B cell (primary cell): ENCODE data around the gene CST7.

Experiments used
- CTCF ChIP-seq: fragments of 200-600 bp; IDR thresholded peaks from one replicate; pipeline ENCODE4 v1.8.0; 2022; ENCODE audit warnings: antibody characterized with exemption, mild to moderate bottlenecking
- EZH2 ChIP-seq: IDR thresholded peaks from 2 replicates; pipeline ENCODE4 v1.6.1; 2012; ENCODE audit warnings: borderline replicate concordance, low read depth, mild to moderate bottlenecking, moderate library complexity, low read length; ENCODE audit not compliant: insufficient read depth, poor library complexity, severe bottlenecking

- TF ChIP-seq CTCF (no peak), EZH2 (no peak)
Observed at GRCh38 chr20:24981282-24981681, 32.2 kb downstream of the CST7 start.
